Progenitor cell of endocrine pancreas (in vitro differentiated cells): Measurements from ENCODE around the gene VWA5B1. TPM values are rescaled to one million over a fixed set of nuclear protein-coding genes. Genes with fewer than 3 reads are reported as not detected.

Experiments used
- DNase-seq: peaks from one replicate; pipeline ENCODE4 v3.0.0; 2021; ENCODE audit warnings: low spot score; ENCODE audit not compliant: unreplicated experiment
- H3K27ac Mint-ChIP-seq: 2 replicates; pipeline ENCODE4 v1.8.0; 2021; ENCODE audit warnings: mild to moderate bottlenecking, moderate library complexity, mixed read lengths
- H3K27me3 Mint-ChIP-seq: 2 replicates; pipeline ENCODE4 v1.8.0; 2021; ENCODE audit warnings: mixed read lengths
- H3K36me3 Mint-ChIP-seq: 2 replicates; pipeline ENCODE4 v1.8.0; 2022; ENCODE audit warnings: mixed read lengths; ENCODE audit not compliant: insufficient read depth
- H3K4me1 Mint-ChIP-seq: 2 replicates; pipeline ENCODE4 v1.8.0; 2021; ENCODE audit warnings: low read depth, mixed read lengths
- H3K4me3 Mint-ChIP-seq: 2 replicates; pipeline ENCODE4 v1.8.0; 2021; ENCODE audit warnings: low read depth, mild to moderate bottlenecking, moderate library complexity, mixed read lengths
- H3K9me3 Mint-ChIP-seq: 2 replicates; pipeline ENCODE4 v1.8.0; 2021; ENCODE audit warnings: low read depth, mixed read lengths
- CTCF ChIP-seq: fragments of 200-600 bp; sonication (generic); IDR thresholded peaks from one replicate; pipeline ENCODE4 v1.5.0; 2021; ENCODE audit warnings: antibody characterized with exemption, mild to moderate bottlenecking; ENCODE audit not compliant: unreplicated experiment
- total RNA-seq: library from RNA; stranded (reverse); gene quantifications from 2 replicates; pipeline ENCODE4 v1.2.1, GENCODE V29; 2021

The VWA5B1 gene
- total RNA-seq, 1 donor from 2014 or later = 0.19 TPM

- Mint-ChIP-seq H3K4me1 (peaks cover 1% of the 10 kb centered on the region), H3K27ac (no peak overlapping the region), H3K36me3 (no peaks in the 10 kb centered on the region), H3K27me3 (peaks cover 22% of the 10 kb centered on the region), H3K4me3 (no peak overlapping the region), H3K9me3 (no peaks in the 10 kb centered on the region)
- no peak for DNase-seq
- TF ChIP-seq CTCF = no peak
Observed at GRCh38 chr1:20276485-20277159, 14.1 kb upstream of the VWA5B1 start.

- no peak for DNase-seq
- no peaks in the 10 kb centered on the region for H3K36me3 Mint-ChIP-seq
- no peak for TF ChIP-seq CTCF
- H3K27ac Mint-ChIP-seq = no peak overlapping the region
- H3K4me3 Mint-ChIP-seq = no peak overlapping the region
- H3K4me1 Mint-ChIP-seq = peaks cover 1% of the 10 kb centered on the region
- peaks cover 26% of the 10 kb centered on the region for H3K27me3 Mint-ChIP-seq
- H3K9me3 Mint-ChIP-seq = no peaks in the 10 kb centered on the region
Observed at GRCh38 chr1:20278692-20279130, 12.0 kb upstream of the VWA5B1 start.

- H3K4me3 Mint-ChIP-seq = no peak overlapping the region
Observed at GRCh38 chr1:20279509-20279908, 11.2 kb upstream of the VWA5B1 start.

GRCh38 chr1:20280341-20280740, 10.3 kb upstream of the VWA5B1 start:
- Mint-ChIP-seq H3K9me3 (peaks cover 5% of the 10 kb centered on the region), H3K27me3 (peaks cover 34% of the 10 kb centered on the region), H3K27ac (no peak overlapping the region)

More at GRCh38 chr1:20279509-20279908, 11.2 kb upstream of the VWA5B1 start:
- Mint-ChIP-seq H3K9me3 (no peaks in the 10 kb centered on the region), H3K36me3 (no peaks in the 10 kb centered on the region), H3K27me3 (peaks cover 26% of the 10 kb centered on the region), H3K4me1 (peaks cover 1% of the 10 kb centered on the region), H3K27ac (no peak overlapping the region)
- TF ChIP-seq CTCF = no peak
- DNase-seq = no peak

GRCh38 chr1:20280906-20281305, 9.8 kb upstream of the VWA5B1 start:
- no peak for TF ChIP-seq CTCF

More at GRCh38 chr1:20280341-20280740, 10.3 kb upstream of the VWA5B1 start:
- Mint-ChIP-seq H3K36me3 (no peaks in the 10 kb centered on the region), H3K4me3 (no peak overlapping the region), H3K4me1 (peaks cover 1% of the 10 kb centered on the region)
- DNase-seq = no peak
- no peak for TF ChIP-seq CTCF

More at GRCh38 chr1:20280906-20281305, 9.8 kb upstream of the VWA5B1 start:
- no peak overlapping the region for H3K4me3 Mint-ChIP-seq
- H3K27me3 Mint-ChIP-seq = peaks cover 31% of the 10 kb centered on the region
- no peak overlapping the region for H3K27ac Mint-ChIP-seq
- peaks cover 1% of the 10 kb centered on the region for H3K4me1 Mint-ChIP-seq
- no peaks in the 10 kb centered on the region for H3K36me3 Mint-ChIP-seq
- no peak for DNase-seq
- H3K9me3 Mint-ChIP-seq = peaks cover 7% of the 10 kb centered on the region
